OCI-LY3 (cell line): ENCODE data around the gene ENOSF1.

ENCODE experiments used
- H2AFZ ChIP-seq: fragments of 200-600, 300-600 bp; shearing (Covaris generic); 2 replicates; pipeline ENCODE4 v1.6.0; 2014; ENCODE audit warnings: antibody characterized with exemption, low read depth, low read length
- H3K27ac ChIP-seq: fragments of 200-600, 300-600 bp; sonication (generic); 2 replicates; pipeline ENCODE4 v1.5.1; 2014; ENCODE audit warnings: mild to moderate bottlenecking, low read length, moderate library complexity, mixed read lengths
- H3K27me3 ChIP-seq: fragments of 200-600, 300-600 bp; sonication (generic); 2 replicates; pipeline ENCODE4 v1.6.1; 2014; ENCODE audit warnings: low read depth, low read length, mixed read lengths
- H3K36me3 ChIP-seq: fragments of 200-600, 300-600 bp; sonication (generic); replicated peaks from 2 replicates; pipeline ENCODE3; 2014; ENCODE audit warnings: low read depth, low read length, mixed read lengths
- H3K4me1 ChIP-seq: fragments of 300-600, 200-600 bp; sonication (generic); 2 replicates; pipeline ENCODE4 v1.6.1; 2014; ENCODE audit warnings: low read length, mixed read lengths
- H3K4me2 ChIP-seq: fragments of 200-600, 300-600 bp; sonication (generic); 2 replicates; pipeline ENCODE4 v1.6.1; 2014; ENCODE audit warnings: low read length, mixed read lengths
- H3K4me3 ChIP-seq: fragments of 300-600, 200-600 bp; sonication (generic); 2 replicates; pipeline ENCODE4 v1.5.1; 2014; ENCODE audit warnings: antibody characterized with exemption, mild to moderate bottlenecking, low read length, moderate library complexity
- H3K79me2 ChIP-seq: fragments of 300-600, 200-600 bp; shearing (Covaris generic); 2 replicates; pipeline ENCODE4 v1.6.1; 2014; ENCODE audit warnings: mild to moderate bottlenecking, low read length, mixed read lengths
- H3K9ac ChIP-seq: fragments of 300-600, 200-600 bp; shearing (Covaris generic); 2 replicates; pipeline ENCODE4 v1.6.0; 2014; ENCODE audit warnings: mild to moderate bottlenecking, low read length, moderate library complexity
- H3K9me3 ChIP-seq: fragments of 200-600, 300-600 bp; shearing (Covaris generic); 2 replicates; pipeline ENCODE4 v1.6.1; 2014; ENCODE audit warnings: low read length, mixed read lengths; ENCODE audit not compliant: insufficient read depth
- H4K20me1 ChIP-seq: fragments of 200-600, 300-600 bp; sonication (generic); 2 replicates; pipeline ENCODE4 v1.6.1; 2016; ENCODE audit warnings: low read length, mixed read lengths; ENCODE audit not compliant: insufficient read depth
- EZH2phosphoT487 ChIP-seq: fragments of 200-600 bp; shearing (Covaris generic); IDR thresholded peaks from 2 replicates; pipeline ENCODE4 v1.6.1; 2018; ENCODE audit warnings: antibody characterized with exemption, mixed run types, low read depth
- TF ChIP-seq, protein P1 (sequence below): fragments of 200-600, 300-600 bp; sonication (generic); IDR thresholded peaks from 2 replicates; pipeline ENCODE4 v1.5.1; 2014; ENCODE audit warnings: antibody characterized with exemption, low read length, low read depth

The ENOSF1 gene

DNA sequence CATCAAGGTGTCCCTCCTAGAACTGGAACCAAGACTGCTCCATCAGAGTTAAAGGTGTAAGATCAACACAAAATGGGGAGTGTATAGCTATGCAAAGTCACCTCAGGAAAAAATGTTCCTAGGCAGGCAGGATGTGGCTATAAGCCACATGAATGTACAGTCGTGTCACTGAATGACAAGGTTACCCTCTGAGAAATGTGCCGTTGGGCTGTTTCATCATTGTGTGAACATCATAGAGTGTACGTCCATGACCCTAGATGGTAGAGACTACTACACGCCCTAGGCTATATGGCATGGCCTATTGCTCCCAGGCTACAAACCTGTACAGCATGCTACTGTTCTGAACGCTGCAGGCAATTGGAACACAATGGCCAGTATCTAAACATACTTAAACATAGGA lies 30.4 kb downstream of the ENOSF1 start:
- Histone ChIP-seq H4K20me1 (no peaks in the 10 kb centered on the region), H3K4me1 (no peaks in the 10 kb centered on the region), H3K4me3 (no peak overlapping the region), H3K9me3 (no peaks in the 10 kb centered on the region), H3K27me3 (no peaks in the 10 kb centered on the region), H3K4me2 (no peak overlapping the region), H3K9ac (no peak overlapping the region), H3K36me3 (peaks cover 38% of the 10 kb centered on the region), H3K79me2 (no peaks in the 10 kb centered on the region), H2AFZ (no peak overlapping the region), H3K27ac (no peak overlapping the region)
- TF ChIP-seq, protein P1, sequence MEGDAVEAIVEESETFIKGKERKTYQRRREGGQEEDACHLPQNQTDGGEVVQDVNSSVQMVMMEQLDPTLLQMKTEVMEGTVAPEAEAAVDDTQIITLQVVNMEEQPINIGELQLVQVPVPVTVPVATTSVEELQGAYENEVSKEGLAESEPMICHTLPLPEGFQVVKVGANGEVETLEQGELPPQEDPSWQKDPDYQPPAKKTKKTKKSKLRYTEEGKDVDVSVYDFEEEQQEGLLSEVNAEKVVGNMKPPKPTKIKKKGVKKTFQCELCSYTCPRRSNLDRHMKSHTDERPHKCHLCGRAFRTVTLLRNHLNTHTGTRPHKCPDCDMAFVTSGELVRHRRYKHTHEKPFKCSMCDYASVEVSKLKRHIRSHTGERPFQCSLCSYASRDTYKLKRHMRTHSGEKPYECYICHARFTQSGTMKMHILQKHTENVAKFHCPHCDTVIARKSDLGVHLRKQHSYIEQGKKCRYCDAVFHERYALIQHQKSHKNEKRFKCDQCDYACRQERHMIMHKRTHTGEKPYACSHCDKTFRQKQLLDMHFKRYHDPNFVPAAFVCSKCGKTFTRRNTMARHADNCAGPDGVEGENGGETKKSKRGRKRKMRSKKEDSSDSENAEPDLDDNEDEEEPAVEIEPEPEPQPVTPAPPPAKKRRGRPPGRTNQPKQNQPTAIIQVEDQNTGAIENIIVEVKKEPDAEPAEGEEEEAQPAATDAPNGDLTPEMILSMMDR, result no peak
- TF ChIP-seq EZH2phosphoT487, result no peak

DNA sequence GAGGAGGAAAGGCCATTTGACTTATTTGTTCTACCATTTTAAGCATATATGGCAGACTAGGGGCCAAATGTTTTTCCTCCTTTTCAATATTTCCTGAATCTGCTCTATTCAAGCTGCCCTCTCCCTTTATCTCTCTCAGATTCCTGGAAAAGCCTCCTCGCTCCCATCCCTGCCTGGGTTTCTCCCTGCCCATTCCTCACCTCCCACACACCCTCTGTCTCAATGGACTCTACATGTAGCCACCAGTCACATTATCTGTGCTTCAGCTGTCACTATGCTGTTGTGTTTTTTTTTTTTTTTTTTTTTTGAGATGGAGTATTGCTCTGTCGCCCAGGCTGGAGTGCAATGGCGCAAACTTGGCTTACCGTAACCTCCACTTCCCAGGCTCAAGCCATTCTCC lies 32.0 kb downstream of the ENOSF1 start:
- Histone ChIP-seq H3K9me3 (no peaks in the 10 kb centered on the region), H4K20me1 (no peaks in the 10 kb centered on the region), H3K4me1 (no peaks in the 10 kb centered on the region), H3K9ac (no peak overlapping the region), H3K27ac (no peak overlapping the region), H3K36me3 (peaks cover 44% of the 10 kb centered on the region), H3K4me3 (no peak overlapping the region), H3K79me2 (no peaks in the 10 kb centered on the region), H2AFZ (no peak overlapping the region), H3K4me2 (no peak overlapping the region), H3K27me3 (no peaks in the 10 kb centered on the region)
- no peak for TF ChIP-seq EZH2phosphoT487
- TF ChIP-seq, protein P1, result no peak

DNA sequence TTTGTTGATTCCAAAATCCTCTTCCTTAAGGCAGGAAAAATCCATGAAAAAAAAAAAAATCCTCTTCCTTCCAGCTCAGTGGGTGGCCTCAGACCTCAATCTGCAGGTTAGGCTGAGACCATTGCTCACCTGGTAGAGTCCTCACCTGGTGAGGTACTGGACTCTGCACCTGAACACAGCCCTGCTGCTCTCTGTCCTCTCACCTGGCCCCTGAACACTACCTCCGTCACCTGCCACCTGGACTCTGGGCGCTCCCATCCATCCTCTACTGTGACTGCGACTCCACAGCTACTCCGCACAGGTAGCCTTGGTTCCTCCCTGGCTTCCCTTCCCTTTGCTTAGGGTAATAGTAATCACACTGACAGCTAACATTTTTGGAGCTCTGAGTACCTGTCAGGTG lies 32.9 kb downstream of the ENOSF1 start:
- Histone ChIP-seq H3K36me3 (peaks cover 45% of the 10 kb centered on the region), H3K27ac (no peak overlapping the region), H3K9me3 (no peaks in the 10 kb centered on the region), H3K27me3 (no peaks in the 10 kb centered on the region), H3K9ac (no peak overlapping the region), H3K4me3 (no peak overlapping the region), H4K20me1 (no peaks in the 10 kb centered on the region), H3K4me1 (no peaks in the 10 kb centered on the region), H3K79me2 (no peaks in the 10 kb centered on the region), H3K4me2 (no peak overlapping the region), H2AFZ (no peak overlapping the region)
- TF ChIP-seq, protein P1, result no peak
- no peak for TF ChIP-seq EZH2phosphoT487

DNA sequence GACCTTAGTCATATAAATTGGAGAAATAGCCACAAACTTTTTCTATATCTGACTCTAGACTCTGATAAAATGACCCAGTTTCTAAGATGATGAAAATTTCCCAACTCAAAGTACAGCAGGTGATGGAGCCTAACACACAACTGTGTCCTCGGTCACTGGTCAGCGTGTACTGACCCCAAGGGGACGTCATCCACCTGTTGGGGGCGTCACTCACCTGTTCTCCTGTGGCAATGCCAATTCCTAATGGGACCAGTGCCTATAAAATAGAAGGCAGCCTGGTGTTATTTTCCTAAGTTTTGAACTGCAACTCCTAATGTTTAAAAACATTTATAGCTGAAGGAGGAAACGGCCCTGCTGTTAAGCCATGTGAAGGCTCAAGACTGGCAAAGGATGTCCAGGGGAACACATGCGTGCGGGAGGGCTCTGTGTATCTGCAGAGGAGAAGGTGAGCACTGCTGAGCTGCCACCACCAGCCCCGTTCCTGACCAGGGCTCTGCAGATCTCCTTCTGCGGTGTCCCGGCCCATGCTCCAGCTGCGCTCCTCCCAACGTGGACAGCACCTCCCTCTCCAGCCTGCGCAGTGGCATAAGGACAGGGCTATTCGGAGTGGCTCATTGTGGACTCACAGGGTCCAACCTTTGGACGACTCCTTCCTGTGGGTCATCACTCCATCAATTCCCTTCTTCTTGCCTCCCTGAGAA lies 33.8 kb downstream of the ENOSF1 start:
- H3K9ac ChIP-seq, result no peak overlapping the region
- no peaks in the 10 kb centered on the region for H3K27me3 ChIP-seq
- peaks cover 49% of the 10 kb centered on the region for H3K36me3 ChIP-seq
- no peak overlapping the region for H2AFZ ChIP-seq
- H3K9me3 ChIP-seq, result no peaks in the 10 kb centered on the region
- no peak overlapping the region for H3K27ac ChIP-seq
- H3K4me1 ChIP-seq, result no peaks in the 10 kb centered on the region
- TF ChIP-seq, protein P1, result no peak
- TF ChIP-seq EZH2phosphoT487, result no peak
- no peaks in the 10 kb centered on the region for H4K20me1 ChIP-seq
- H3K4me3 ChIP-seq, result no peak overlapping the region
- H3K79me2 ChIP-seq, result no peaks in the 10 kb centered on the region
- H3K4me2 ChIP-seq, result no peak overlapping the region
